Stimulated activated CD8-positive, alpha-beta memory T cell treated with anti-CD3 and anti-CD28 coated beads, Interleukin-7, amount 100 ng/mL, for 48 hours (primary cell): ENCODE data around the gene DVL3.
A peak's percentile ranks its signal among the peaks of the same experiment; 100 is the strongest.

Experiments
- DNase-seq, 2 donors: peaks; one replicate each; pipeline ENCODE4 v3.0.0-alpha.2; 2020; ENCODE audit warnings: low read depth in 1 of 2; ENCODE audit errors: extremely low read depth in 1 of 2

DVL3 gene

DNA sequence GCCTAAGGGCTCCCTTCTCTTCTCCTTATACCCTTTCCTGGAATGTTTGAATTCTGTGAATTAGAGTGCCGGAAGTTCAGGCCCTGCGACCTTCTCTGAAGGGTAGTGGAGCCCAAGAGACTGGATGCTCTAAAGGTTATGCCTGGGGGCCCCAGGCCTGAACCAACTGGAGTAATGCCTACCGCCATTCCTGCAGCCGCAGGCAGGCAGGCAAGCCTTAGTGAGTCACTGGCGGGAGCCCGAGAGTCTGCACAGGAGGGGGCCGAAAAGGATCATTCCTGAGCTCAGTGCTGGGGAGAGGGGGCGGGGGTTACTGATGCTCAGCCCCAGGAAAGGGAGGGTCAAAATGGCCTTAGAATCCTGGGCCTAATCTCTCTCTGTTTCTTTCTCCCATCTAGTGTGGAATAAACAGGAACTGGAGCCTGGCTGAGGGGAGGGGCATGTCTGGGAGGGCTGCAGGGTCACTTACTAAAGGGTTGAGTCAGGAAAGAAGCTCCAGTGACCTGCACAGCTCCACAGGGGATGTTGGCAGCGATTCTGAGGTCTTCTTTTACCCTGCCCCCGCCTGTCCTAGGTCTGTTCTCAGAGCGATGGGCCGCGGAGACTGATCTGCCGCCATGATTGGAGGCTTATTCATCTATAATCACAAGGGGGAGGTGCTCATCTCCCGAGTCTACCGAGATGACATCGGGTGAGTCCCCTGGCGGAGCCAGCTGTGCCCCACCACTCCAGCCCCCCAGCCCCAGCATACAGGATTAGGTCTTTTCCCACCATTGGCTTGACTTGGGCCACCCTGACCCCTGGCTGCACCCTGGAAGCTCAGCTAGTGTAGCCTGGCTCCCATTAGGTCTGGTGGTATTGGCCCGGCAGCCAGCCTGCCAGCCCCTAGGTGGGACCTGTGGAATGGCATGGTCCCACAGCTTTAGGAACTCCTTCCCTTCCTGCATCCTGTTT is 21.5 kb downstream of the DVL3 start:
- DNase-seq = no peak

DNA sequence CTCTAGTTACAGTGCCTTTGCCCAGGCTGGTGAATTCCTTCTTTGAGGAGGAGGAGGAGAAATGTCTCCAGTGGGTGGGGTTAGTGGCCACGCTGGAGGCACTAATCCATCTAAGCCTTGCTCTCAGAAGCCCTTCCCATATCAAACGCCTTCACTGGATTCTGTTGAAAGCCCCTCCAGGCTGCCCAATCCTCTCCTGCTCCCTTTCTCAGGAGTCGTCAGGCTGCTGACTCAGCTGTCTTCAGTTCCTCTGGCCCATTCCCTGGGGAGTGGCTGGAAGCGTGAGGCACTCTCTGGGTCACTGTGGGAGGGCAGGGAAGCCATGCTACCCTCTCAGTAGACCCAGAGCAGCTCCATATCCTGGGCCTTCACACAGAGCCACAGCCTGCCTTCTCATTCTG is 22.2 kb downstream of the DVL3 start:
- no peak for DNase-seq

DNA sequence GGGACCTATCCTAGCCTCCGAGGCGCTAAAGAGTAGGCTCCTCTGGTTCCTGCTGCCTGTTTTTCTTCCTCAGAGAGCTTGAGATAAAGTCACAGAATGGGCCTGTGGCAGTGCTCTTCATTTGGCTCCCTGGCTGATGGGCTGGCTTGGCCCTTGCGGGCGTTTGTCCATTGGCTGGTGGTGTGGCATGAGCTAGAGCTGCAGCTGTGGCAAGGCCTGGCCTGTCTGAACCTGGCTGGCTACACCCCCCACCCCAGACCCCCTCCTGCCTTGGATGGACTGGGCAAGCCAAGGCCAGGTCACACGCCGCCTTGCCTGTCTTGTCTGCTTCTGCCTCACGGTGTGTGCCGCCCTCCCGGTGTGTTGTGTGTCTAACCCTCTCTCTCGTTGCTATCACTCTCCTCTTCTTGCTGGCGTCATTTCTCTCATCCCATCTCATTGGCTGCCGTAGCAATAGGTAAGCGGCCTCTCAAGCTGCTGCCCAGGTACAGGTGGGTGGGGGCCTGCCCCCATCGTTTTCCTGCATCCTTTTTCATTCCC is 22.7 kb downstream of the DVL3 start:
- DNase-seq = no peak

DNA sequence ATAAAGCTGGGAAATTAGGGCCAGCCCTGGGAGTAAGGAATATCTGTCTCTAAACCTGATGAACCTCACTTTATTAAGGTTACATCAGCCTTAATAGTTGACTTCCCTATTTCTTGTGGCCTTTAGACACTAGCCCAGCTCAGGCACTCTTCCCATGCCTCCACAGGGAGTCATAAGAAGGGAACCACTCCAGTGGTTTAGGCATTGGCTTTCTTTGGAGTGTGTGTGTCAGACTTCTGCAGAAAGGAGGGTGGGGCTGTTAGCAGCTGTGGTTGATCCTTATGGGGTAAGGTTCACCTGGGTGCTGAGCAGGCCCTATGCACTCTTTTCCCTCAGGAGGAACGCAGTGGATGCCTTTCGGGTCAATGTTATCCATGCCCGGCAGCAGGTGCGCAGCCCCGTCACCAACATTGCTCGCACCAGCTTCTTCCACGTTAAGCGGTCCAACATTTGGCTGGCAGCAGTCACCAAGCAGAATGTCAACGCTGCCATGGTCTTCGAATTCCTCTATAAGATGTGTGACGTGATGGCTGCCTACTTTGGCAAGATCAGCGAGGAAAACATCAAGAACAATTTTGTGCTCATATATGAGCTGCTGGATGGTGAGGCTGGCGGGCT is 23.5 kb downstream of the DVL3 start:
- no peak for DNase-seq

DNA sequence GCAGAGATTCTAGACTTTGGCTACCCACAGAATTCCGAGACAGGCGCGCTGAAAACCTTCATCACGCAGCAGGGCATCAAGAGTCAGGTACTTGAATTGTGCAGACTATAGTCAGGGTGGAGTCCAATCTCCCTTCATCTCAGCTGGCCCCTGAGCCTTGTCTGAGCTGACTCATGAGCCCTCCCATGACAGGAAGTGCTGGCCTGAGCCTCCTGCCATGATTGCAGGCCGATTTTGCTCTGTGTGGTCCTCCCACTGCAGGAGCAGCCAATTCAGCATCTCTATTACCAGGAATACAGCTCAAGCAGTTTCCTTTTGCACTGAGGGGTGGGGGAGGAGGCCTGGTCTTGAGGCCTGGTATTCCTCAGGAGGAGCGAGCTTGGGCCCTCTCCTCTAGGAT is 25.0 kb downstream of the DVL3 start:
- no peak for DNase-seq

DNA sequence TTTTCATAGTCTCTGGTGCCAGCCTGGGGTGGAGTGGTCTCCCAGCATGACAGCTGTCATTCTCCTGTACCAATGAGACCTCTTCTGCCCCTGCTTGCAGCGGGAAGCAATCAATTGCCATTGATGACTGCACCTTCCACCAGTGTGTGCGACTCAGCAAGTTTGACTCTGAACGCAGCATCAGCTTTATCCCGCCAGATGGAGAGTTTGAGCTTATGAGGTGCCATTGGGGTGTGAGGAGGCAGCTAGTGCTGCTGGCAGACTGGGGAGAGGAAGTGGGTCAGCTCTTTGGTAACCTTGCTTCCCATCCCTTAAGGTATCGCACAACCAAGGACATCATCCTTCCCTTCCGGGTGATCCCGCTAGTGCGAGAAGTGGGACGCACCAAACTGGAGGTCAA is 26.4 kb downstream of the DVL3 start:
- no peak for DNase-seq

DNA sequence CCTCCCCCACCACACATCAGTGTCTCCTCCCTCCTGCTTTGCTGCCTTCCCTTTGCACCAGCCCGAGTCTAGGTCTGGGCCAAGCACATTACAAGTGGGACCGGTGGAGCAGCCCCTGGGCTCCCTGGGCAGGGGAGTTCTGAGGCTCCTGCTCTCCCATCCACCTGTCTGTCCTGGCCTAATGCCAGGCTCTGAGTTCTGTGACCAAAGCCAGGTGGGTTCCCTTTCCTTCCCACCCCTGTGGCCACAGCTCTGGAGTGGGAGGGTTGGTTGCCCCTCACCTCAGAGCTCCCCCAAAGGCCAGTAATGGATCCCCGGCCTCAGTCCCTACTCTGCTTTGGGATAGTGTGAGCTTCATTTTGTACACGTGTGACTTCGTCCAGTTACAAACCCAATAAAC is 28.5 kb downstream of the DVL3 start:
- no peak for DNase-seq

DNA sequence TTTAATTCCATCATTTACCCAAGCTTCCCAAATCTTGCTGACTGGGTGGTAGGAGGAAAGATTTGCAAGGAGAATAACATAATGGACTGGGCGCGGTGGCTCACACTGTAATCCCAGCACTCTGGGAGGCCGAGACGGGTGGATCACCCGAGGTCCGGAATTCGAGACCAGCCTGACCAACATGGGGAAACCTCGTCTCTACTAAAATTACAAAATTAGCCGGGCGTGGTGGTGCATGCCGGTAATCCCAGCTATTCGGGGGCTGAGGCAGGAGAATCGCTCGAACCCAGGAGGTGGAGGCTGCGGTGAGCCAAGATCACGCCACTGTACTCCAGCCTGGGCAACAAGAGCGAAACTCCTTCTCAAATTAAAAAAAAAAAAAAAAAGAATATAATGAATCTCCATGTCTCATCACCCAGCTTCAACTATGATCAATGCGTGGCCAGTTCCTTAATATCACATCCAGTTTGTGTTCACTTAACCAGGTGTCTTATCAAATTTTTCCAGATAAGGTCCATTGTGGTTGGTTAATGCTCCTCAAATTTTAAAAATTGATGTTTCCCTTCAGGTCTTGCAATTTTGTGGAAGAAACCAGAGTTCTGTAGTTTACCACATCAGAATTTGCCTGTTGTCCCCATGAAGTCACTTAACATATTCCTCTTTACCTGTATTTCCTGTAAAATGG is 29.5 kb downstream of the DVL3 start:
- DNase-seq = no peak

DNA sequence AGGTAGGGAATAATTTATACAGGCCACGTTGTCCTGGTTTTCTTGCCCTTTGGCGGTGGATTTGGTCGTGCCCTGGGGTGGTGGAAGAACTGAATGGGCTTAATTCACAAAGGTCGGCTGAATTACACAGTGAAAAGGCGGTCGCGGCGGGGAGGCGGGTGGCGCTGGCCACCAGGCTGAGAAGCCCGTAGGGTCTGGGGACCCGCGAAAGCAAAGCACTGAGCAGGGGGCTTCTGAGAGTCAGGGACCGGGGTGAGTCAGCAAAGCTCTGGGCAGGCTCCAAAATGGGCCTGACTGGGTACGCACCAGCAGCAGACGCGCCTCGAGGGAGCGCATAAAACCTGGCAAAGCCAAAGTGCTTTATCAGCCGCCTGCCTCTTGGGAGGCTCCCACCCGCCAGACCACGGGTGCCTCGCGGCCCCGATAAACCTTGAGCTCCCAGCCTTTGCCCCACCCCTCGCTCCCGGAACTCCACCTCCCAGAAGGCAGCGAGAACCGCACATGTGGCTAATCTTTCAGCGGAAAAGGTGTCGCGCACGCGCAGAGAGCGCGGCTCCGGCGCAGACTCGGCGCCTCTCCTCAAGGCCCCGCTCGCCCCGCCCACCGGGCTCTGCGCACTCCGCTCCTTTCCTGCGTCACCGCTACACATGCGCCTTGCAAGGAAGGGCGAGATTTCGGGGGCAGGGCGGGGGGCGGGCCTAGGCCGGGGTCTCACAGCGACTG is 30.4 kb downstream of the DVL3 start:
- DNase-seq = peak; percentile 99 to 100

DNA sequence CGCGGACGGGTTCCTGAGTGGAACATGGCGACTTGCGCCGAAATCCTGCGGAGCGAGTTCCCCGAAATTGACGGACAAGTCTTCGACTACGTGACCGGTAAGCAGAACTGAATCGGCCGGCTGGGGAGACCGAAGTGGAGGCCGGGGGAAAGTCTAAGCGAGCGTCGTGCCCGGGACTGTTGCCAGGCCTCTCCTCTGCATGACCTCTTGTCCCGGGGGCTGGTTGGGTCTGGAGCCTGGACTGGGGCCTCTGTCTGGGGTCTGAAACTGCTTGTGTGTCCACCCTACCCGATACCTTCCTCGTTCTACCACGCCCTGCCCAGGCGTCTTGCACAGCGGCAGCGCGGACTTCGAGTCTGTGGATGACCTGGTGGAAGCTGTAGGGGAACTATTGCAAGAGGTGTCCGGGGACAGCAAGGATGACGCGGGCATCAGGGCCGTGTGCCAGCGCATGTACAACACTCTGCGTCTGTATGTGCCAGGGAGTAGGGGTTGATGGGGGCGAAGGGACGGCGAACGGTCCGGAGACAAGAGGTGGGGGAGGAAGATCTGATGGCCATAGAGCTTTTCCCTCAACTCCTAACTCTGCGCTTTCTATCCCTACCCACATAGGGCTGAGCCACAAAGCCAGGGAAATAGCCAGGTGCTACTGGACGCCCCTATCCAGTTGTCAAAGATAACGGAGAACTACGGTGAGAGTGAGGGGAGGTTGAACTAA is 31.2 kb downstream of the DVL3 start, which contains the start of gene ABCF3:
Gene ABCF3, plus strand, starts transcription at position 16 of the 718 bp plus-strand sequence. Its CDS starts 9 bp downstream, at position 25.
- DNase-seq = no peak

DNA sequence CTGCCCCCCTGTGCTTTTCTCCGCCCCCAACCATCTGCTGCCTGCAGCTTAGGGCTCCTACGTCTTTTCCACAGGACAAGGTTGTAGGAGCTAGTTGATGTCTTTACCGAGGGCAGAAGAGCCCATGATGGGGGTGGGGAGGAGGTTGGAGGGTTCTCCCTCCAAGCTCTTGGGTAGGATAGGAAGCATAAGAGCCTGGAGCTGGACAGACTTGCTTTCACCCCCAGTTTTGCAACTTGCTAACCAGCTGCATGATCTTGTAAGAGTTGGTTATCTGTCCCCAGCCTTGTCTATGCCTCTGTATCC is 31.7 kb downstream of the DVL3 start:
- DNase-seq = no peak

DNA sequence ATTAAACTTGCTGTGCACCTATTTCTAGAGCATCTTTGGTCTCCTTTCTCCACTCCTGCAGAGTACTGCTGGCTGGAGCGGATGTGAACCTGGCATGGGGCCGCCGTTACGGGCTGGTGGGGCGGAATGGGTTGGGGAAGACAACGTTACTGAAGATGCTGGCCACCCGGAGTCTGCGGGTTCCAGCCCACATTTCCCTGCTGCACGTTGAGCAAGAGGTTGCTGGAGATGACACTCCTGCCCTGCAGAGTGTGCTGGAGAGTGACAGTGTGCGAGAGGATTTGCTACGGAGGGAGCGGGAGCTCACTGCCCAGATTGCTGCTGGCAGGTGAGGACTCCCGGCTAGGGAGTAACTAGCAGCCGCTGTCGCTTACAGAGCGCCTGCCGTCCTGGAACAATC is 32.9 kb downstream of the DVL3 start:
- DNase-seq = no peak

DNA sequence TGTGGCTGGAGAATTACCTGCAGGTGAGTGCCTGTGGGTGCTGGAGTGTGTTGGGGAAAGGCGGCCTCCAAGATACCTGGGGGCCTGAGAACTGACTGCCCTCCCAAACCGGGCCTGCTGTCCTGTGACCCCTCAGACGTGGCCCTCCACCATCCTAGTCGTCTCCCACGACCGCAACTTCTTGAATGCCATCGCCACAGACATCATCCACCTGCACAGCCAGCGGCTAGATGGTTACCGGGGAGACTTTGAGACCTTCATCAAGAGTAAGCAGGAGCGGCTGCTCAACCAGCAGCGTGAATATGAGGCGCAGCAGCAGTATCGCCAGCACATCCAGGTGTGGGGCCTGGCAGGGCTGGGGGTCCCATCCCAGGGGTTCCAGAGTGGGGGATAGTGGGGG is 34.2 kb downstream of the DVL3 start:
- no peak for DNase-seq

DNA sequence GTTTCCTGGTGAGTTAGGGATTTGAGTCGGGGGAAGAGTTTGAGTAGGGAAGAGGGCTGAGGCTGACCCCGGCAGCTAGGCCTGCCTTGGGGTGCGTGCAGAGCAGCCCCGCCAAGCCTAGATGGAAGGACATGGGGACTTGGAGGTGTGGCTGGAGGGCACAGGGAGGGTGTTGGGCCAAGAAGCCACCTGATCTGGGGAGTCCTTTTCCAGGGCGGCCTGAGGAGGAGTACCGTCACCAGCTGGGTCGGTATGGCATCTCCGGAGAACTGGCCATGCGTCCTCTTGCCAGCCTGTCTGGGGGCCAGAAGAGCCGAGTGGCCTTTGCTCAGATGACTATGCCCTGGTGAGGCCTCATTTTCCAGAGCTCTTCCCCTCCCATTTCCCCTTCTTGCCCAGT is 37.7 kb downstream of the DVL3 start:
- no peak for DNase-seq

DNA sequence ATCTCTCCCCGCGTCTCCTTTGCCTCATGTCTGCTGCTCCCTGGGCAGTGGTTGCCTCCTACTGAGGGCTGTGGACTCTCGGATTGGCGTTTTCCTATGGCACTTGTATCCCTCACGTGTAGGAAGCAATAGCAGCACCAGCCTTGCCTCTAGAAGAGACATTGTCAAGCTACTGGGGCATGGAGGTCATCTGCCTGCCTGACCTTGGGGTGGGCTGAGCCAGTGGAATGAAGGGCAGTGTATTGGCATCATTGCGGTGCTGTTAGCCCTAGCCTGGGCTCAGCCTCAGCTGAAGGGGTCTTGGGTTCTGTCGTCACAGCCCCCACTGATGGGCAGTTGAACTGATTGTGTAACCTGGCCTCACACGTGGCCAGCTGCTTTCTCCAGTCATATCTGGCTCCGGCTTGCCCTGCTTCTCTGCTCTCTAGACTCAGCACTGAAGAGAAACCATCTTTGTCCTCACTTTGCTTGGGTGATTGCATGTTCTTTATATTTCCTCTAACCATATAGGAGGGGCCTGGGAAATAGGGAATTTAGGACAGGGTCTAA is 38.9 kb downstream of the DVL3 start:
- DNase-seq = no peak

DNA sequence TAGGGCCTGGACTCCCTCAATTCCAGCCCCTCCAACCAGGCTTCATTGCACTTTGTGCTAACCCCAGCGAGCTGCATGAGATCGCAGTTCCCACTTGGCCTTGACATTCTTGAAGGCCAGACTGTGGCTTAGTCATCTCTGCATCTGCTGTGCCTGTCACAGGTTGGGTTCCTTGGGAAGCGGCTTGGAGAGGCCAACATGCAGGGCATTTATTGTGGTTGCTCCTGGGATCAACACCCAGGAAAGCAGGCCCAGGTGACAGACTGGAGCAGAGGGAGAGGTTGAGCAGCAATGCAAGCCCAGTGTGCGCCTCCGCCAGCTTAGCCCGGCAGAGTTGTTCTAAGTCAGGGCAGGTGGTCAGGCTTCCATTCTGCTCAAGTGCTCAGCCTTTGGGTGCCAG is 41.4 kb downstream of the DVL3 start:
- DNase-seq = no peak

DNA sequence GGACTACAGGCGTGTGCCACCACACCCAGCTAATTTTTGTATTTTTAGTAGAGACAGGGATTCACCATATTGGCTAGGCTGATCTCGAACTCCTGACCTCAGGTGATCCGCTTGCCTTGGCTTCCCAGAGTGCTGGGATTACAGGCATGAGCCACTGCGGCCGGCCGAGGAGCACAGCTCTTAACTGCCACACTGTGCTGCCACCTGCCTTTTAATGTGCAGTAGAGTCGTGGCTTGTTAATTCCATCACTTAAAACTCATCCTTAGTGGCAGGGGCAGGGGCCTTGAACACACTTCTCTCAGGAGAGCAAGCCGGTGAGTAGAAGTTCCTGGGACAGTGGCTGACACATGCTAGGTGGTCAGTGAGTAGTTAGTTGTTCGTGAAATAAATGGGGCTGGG is 43.3 kb downstream of the DVL3 start:
- DNase-seq = no peak

DNA sequence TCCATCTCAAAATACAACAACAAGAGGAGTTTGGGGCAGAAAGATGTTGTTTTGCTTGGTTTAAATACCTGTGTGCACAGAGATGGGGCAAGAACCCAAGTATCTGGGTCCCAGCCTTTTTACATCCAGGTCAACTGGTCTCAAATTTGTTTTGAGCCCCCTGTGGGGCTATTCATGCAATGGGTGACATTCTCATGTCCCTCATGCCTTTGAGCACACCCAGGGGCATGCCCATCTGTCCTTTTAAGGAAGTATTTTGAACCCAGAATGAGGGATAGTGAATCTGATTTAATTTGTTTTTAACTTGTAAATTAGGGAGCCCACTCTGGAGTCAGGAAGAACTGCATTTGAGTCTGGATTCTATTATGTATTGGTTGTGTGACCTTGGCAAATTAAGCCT is 45.6 kb downstream of the DVL3 start:
- no peak for DNase-seq

DNA sequence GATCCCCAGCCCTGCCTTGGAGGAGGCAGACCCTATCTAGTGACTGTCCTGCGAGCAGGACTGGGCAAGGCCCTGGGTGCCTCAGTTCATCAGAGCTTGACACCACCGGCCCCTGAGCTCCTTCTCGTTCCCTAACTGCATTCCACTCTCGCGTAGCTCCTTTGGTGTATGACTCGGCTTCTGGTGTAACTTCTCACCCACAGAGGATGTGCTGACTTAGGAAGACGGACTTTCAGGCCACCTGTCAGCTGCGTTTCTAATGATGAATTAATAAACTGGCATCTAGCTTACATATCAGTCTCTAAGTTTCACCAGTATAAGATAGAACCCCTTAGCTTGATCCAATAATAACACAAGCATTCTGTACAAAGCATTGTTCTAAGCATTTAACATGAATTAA is 48.3 kb downstream of the DVL3 start:
- DNase-seq = no peak
